Ovary (tissue), 3 donors: ENCODE measurements around the gene PLXNB3.

Experiments
- EP300 ChIP-seq: sonication (generic); formaldehyde crosslinking; IDR thresholded peaks from one replicate; pipeline ENCODE4 v1.6.1; 2017; ENCODE audit warnings: antibody characterized with exemption
- POLR2A ChIP-seq: fragments of 450-650 bp; IDR thresholded peaks from one replicate; pipeline ENCODE4 v1.6.1; 2017; ENCODE audit warnings: antibody characterized with exemption, mild to moderate bottlenecking, moderate library complexity
- TF ChIP-seq, protein P1 (sequence below), 3 donors: fragments of 450-650 bp in 2 of 3; fragments of 200-600 bp in 1 of 3; IDR thresholded peaks; one replicate each; pipeline versions ENCODE4 v1.5.1 to v1.8.0; 2016 to 2022; ENCODE audit warnings: antibody characterized with exemption in 3 of 3, mild to moderate bottlenecking in 1 of 3
- donor health status: DM: no; HTN: no; CAD: no.

DNA sequence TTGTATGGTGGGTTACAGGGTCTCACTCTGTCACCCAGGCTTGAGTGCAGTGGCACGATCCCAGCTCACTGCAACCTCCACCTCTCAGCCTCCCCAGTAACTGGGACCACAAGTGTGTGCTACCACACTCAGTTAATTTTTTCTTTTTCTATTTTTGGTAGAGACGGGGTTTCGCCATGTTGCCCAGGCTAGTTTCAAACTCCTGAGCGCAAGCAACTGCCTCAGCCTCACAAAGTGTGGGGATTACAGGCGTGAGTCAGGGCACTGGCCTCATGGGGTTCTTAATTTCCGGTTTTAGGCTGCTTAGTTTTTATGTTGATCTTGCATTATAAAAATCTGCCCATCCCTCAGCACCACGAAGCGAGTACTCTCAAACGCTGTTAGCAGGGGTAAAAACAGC lies 46.6 kb upstream of the PLXNB3 start:
- TF ChIP-seq, protein P1, sequence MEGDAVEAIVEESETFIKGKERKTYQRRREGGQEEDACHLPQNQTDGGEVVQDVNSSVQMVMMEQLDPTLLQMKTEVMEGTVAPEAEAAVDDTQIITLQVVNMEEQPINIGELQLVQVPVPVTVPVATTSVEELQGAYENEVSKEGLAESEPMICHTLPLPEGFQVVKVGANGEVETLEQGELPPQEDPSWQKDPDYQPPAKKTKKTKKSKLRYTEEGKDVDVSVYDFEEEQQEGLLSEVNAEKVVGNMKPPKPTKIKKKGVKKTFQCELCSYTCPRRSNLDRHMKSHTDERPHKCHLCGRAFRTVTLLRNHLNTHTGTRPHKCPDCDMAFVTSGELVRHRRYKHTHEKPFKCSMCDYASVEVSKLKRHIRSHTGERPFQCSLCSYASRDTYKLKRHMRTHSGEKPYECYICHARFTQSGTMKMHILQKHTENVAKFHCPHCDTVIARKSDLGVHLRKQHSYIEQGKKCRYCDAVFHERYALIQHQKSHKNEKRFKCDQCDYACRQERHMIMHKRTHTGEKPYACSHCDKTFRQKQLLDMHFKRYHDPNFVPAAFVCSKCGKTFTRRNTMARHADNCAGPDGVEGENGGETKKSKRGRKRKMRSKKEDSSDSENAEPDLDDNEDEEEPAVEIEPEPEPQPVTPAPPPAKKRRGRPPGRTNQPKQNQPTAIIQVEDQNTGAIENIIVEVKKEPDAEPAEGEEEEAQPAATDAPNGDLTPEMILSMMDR (IDR thresholded peaks at IDR 0.05): no peak
- no peak for TF ChIP-seq POLR2A
- TF ChIP-seq EP300: no peak
